Measurements from ENCODE around the gene RGL1.

The RGL1 gene

DNA sequence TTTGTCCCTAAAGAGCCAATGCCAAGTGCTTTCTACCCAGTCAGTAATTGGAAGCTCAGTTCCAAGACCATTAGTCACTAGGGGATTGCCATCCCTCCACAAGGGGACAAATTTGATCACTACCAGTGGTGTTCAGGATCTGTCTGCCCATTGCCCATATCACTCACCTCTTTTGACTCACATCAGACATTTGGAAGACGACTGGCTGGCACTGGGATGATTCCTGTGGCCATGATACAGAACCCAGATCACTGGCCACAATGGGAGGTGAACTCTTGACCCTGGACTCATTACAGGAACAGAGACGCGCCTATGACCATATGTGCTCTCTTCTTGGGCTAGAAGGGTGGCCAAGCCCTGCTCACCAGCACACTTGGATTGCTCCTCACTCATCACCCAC, 161.6 kb downstream of the RGL1 start:
- Mint-ChIP-seq H3K27ac (no peak overlapping the region), H3K4me3 (no peak overlapping the region), H3K27me3 (peaks cover 10% of the 10 kb centered on the region), H3K9me3 (no peaks in the 10 kb centered on the region), H3K4me1 (ENCODE audit: low read depth) (peaks cover 29% of the 10 kb centered on the region), H3K36me3 (ENCODE audit: low read depth) (no peaks in the 10 kb centered on the region)

DNA sequence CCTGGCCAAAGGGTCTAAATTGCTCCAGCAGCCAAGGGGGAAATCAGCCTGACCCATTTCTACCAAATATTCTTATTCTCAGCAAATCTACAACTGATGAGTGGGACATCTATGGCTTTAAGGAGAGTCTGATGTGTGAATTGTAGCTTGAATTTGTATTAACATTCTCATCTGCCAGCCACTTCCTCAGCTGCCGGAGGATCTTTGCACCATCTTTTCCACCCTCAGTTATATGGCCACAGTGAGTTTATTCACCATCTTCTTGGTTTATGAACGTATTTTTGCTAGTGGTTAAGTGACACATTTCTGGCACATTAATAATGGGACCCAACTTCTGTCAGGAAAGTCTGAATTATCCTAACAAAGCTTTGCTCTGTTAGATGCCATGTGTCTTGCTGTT, 163.0 kb downstream of the RGL1 start:
- Mint-ChIP-seq H3K9me3 (no peaks in the 10 kb centered on the region), H3K36me3 (ENCODE audit: low read depth) (no peaks in the 10 kb centered on the region), H3K27me3 (peaks cover 10% of the 10 kb centered on the region), H3K4me3 (no peak overlapping the region), H3K4me1 (ENCODE audit: low read depth) (peaks cover 23% of the 10 kb centered on the region), H3K27ac (no peak overlapping the region)

DNA sequence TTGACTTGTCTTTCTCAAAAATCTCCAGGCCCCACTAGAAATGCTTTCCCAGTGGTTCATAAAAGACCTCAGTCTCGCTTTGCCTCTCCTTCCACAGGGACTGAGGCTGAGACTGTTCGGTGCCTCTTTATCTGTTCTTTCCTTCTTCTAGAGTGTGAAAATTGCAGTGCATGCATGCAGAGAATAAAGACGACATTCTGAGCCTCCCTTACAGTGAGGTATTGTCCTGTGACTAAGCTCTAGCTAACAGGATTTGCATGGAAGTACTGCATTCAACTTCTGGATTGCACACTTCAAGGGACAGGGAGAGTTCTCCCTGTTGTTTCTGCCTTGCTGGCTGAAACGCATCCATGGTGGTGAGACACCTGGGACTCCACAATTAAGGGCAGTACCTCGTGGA, 163.5 kb downstream of the RGL1 start:
- Mint-ChIP-seq H3K27me3 (peaks cover 10% of the 10 kb centered on the region), H3K4me1 (ENCODE audit: low read depth) (peaks cover 21% of the 10 kb centered on the region), H3K36me3 (ENCODE audit: low read depth) (no peaks in the 10 kb centered on the region), H3K9me3 (no peaks in the 10 kb centered on the region), H3K4me3 (no peak overlapping the region), H3K27ac (no peak overlapping the region)

DNA sequence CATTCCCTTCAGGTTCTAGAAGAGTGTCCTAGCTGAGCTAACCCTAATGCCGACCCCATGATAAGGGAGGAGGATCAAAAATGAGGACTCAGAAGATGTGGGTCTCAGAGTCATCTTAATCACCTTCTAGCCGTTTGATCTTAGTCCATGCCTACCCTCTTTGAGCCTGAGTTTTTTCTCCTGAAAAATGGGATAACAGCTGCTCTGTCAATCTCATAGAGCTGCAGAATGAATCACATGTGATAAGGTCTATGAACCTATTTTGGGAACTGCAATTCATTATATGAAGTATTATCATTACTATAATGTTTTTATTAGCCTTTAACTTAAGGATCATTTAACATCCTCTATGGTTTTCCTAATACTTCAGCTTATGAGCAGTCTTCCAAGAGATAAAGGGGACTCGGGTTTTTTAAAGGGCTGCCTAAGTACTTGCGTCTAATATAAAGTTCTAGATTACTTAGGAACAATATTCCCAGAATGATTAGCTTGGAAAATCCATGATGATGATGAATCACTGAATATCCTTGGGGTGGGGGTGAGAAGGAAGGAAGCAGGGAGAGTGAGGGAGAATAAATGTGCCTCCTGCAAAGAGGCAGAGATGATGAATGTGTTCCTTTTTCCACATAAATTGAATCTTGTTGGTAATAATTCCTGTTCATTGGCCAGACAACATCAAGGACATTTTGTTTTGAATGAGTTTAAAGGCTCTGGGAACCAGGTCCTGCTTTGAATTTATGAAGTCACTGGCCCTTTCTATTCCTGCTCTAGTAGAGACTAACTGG, 165.8 kb downstream of the RGL1 start:
- Mint-ChIP-seq H3K9me3 (no peaks in the 10 kb centered on the region), H3K4me1 (ENCODE audit: low read depth) (peaks cover 21% of the 10 kb centered on the region), H3K36me3 (ENCODE audit: low read depth) (no peaks in the 10 kb centered on the region), H3K27me3 (peaks cover 8% of the 10 kb centered on the region), H3K4me3 (no peak overlapping the region), H3K27ac (no peak overlapping the region)

DNA sequence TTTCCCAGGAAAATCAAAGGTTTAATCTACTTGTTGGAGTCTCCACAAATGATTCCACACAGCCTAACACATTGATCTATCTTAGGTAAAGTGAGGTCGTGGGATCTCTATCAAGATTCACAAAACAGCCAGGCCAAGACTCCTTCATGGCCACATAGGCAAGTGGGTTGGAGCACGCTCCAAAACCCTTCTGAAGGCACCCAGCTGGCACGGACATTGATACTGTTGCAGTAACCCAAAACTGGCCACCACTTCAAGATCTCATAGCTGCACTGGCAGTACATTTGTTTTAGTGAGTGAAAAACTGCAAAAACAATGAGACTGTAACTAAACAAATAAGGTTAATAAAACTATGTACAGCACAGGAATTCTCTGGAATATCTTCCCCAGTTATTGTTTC, 170.7 kb downstream of the RGL1 start:
- Mint-ChIP-seq H3K36me3 (ENCODE audit: low read depth) (no peaks in the 10 kb centered on the region), H3K4me3 (no peak overlapping the region), H3K27me3 (no peaks in the 10 kb centered on the region), H3K27ac (no peak overlapping the region), H3K4me1 (ENCODE audit: low read depth) (no peaks in the 10 kb centered on the region), H3K9me3 (no peaks in the 10 kb centered on the region)

DNA sequence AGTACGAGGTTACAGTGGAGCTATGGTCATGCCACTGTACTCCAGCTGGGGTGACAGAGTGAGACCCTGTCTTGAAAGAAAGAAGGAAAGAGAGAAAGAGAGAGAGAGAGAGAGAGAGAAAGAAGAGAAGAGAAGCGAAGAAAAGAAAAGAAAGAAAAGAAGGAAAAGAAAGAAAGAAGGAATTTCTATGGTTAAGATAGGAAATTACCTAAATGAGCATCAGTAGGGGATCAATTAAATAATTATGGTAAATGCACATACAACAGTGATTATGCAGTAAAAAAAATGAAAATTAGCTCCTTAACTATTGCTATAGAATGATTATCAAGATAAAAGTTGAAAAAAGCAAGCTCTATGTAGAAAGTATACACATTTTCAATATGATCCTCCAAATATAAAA, 172.8 kb downstream of the RGL1 start:
- Mint-ChIP-seq H3K4me1 (ENCODE audit: low read depth) (no peaks in the 10 kb centered on the region), H3K36me3 (ENCODE audit: low read depth) (no peaks in the 10 kb centered on the region), H3K4me3 (no peak overlapping the region), H3K27ac (no peak overlapping the region), H3K9me3 (no peaks in the 10 kb centered on the region), H3K27me3 (no peaks in the 10 kb centered on the region)
